Measurements from ENCODE around the gene UBQLN4.

GRCh38 chr1:156097499-156098178 is 44.0 kb upstream of the UBQLN4 start:
- no peak for TF ChIP-seq CTCF (IDR thresholded peaks at IDR 0.05)
- no peak for TF ChIP-seq POLR2A (IDR thresholded peaks at IDR 0.05)
